B cell (primary cell): ENCODE data around the gene PHF11. TPM values are rescaled to one million over a fixed set of nuclear protein-coding genes. Genes with fewer than 3 reads are reported as not detected.

Experiments used
- ATAC-seq: fragments of 200-7000 bp; cut with Tn5 transposase; one replicate; pipeline ENCODE4 v1.10.0; 2021; ENCODE audit warnings: low read depth, mild to moderate bottlenecking, moderate number of reproducible peaks, moderate library complexity
- CTCF ChIA-PET: fragments of 350-600 bp; sonication (Branson Sonifier 250); formaldehyde crosslinking; loops from one replicate; lab custom pipeline; 2021; ENCODE audit warnings: antibody characterized with exemption, inconsistent platforms; lab: Charles Lee
- POLR2A ChIA-PET: fragments of 350-600 bp; sonication (Branson Sonifier 250); formaldehyde crosslinking; loops from one replicate; lab custom pipeline; 2021; ENCODE audit warnings: antibody characterized with exemption; lab: Charles Lee
- DNase-seq: peaks from one replicate; pipeline ENCODE4 v3.0.0; 2013
- H2AFZ ChIP-seq: 2 replicates; pipeline ENCODE4 v1.6.1; 2012; ENCODE audit warnings: mild to moderate bottlenecking, low read depth, low read length; ENCODE audit not compliant: insufficient read depth, poor library complexity, severe bottlenecking
- H3K27ac ChIP-seq, 2 donors: 1 replicate in 1 of 2; 2 replicates in 1 of 2; pipeline ENCODE4 v1.5.1; 2012 to 2013; ENCODE audit warnings: low read length in 2 of 2, mild to moderate bottlenecking in 2 of 2, moderate library complexity in 1 of 2
- H3K27me3 ChIP-seq, 4 experiments: fragments of 200-600 bp in 1 of 4; sonication (generic) in 1 of 4; replicated peaks in 1 of 4; 1 replicate in 2 of 4; 2 replicates in 2 of 4; pipeline versions ENCODE4 v1.6.1 to v1.7.0; 2013 to 2016; ENCODE audit warnings: low read length in 3 of 4, mild to moderate bottlenecking in 2 of 4, mixed read lengths in 1 of 4, moderate library complexity in 1 of 4; ENCODE audit not compliant: insufficient read depth in 4 of 4, control insufficient read depth in 3 of 4; ENCODE audit errors: control extremely low read depth in 1 of 4
- H3K36me3 ChIP-seq, 2 experiments: replicated peaks in 1 of 2; 1 replicate in 1 of 2; 2 replicates in 1 of 2; pipeline versions ENCODE4 v1.6.1 to v1.7.1; 2013; ENCODE audit warnings: low read length in 1 of 2; ENCODE audit not compliant: insufficient read depth in 2 of 2, control insufficient read depth in 1 of 2; ENCODE audit errors: control extremely low read depth in 1 of 2, extremely low read depth in 1 of 2
- H3K4me1 ChIP-seq, 2 donors: fragments of 200-600 bp in 1 of 2; sonication (generic) in 1 of 2; 1 replicate in 1 of 2; 2 replicates in 1 of 2; pipeline versions ENCODE4 v1.5.1 to v1.6.1; 2013 to 2017; ENCODE audit warnings: low read length in 2 of 2; ENCODE audit not compliant: control insufficient read depth in 2 of 2, insufficient read depth in 2 of 2
- H3K4me2 ChIP-seq: replicated peaks from 2 replicates; pipeline ENCODE3; 2012; ENCODE audit warnings: mild to moderate bottlenecking, low read depth, low read length; ENCODE audit not compliant: poor library complexity, severe bottlenecking
- H3K4me3 ChIP-seq, 5 experiments: fragments of 200-600 bp in 1 of 5; sonication (generic) in 1 of 5; 1 replicate in 3 of 5; 2 replicates in 2 of 5; pipeline versions ENCODE4 v1.5.1 to v1.7.0; 2011 to 2016; ENCODE audit warnings: low read length in 4 of 5, mild to moderate bottlenecking in 4 of 5, low read depth in 2 of 5, control low read depth in 1 of 5, moderate library complexity in 1 of 5; ENCODE audit not compliant: insufficient read depth in 1 of 5; ENCODE audit errors: control extremely low read depth in 1 of 5, extremely low read depth in 1 of 5
- H3K79me2 ChIP-seq: fragments of 200-600 bp; sonication (generic); one replicate; pipeline ENCODE4 v1.6.0; 2016; ENCODE audit warnings: low read length; ENCODE audit not compliant: control insufficient read depth, insufficient read depth
- H3K9ac ChIP-seq: fragments of 200-600 bp; sonication (generic); 2 replicates; pipeline ENCODE4 v1.6.1; 2017; ENCODE audit warnings: mild to moderate bottlenecking, low read length, moderate library complexity
- H3K9me3 ChIP-seq, 3 donors: one replicate each; pipeline versions ENCODE4 v1.6.1 to v1.7.1; 2013; ENCODE audit warnings: low read length in 2 of 3; ENCODE audit not compliant: control insufficient read depth in 2 of 3, insufficient read depth in 1 of 3; ENCODE audit errors: control extremely low read depth in 1 of 3
- H4K20me1 ChIP-seq: 2 replicates; pipeline ENCODE4 v1.6.0; 2012; ENCODE audit warnings: mild to moderate bottlenecking, low read length; ENCODE audit not compliant: insufficient read depth, control insufficient read depth, poor library complexity, severe bottlenecking
- H3K27ac Mint-ChIP-seq: one replicate; pipeline ENCODE4 v1.8.0; 2021; ENCODE audit warnings: mixed read lengths
- H3K27me3 Mint-ChIP-seq: one replicate; pipeline ENCODE4 v1.8.0; 2021; ENCODE audit warnings: mixed read lengths
- H3K4me1 Mint-ChIP-seq: one replicate; pipeline ENCODE4 v1.8.0; 2021; ENCODE audit warnings: mixed read lengths
- H3K4me3 Mint-ChIP-seq: one replicate; pipeline ENCODE4 v1.8.0; 2021; ENCODE audit warnings: mixed read lengths
- H3K9me3 Mint-ChIP-seq: one replicate; pipeline ENCODE4 v1.8.0; 2022; ENCODE audit warnings: mixed read lengths; ENCODE audit not compliant: insufficient read depth
- EZH2 ChIP-seq: IDR thresholded peaks from 2 replicates; pipeline ENCODE4 v1.6.1; 2012; ENCODE audit warnings: borderline replicate concordance, low read depth, mild to moderate bottlenecking, moderate library complexity, low read length; ENCODE audit not compliant: insufficient read depth, poor library complexity, severe bottlenecking
- WGBS: methylation state at CpG from one replicate; pipeline ENCODE4 v1.1.5; 2013; ENCODE audit warnings: missing lambda C conversion rate; ENCODE audit not compliant: insufficient coverage; 5-methylcytosine and 5-hydroxymethylcytosine counted together
- intact Hi-C: fragments of 100-400 bp; cut with micrococcal nuclease; formaldehyde crosslinking; loops from one replicate; pipeline ENCODE4 v1.10.0; 2022
- polyA plus RNA-seq: library from polyadenylated mRNA; depleted of rRNA; stranded (reverse); fragments of >200 nt; gene quantifications from 2 replicates; pipeline ENCODE4 v1.2.3, GENCODE V29; 2012
- total RNA-seq, 2 donors: library from RNA; stranded (reverse); fragments of 120-200 nt in 1 of 2; gene quantifications; 1 replicate in 1 of 2; 2 replicates in 1 of 2; pipeline versions ENCODE4 v1.2.3 to v1.2.4, GENCODE V29; 2013 to 2022
- TF ChIP-seq, protein P1 (sequence below): fragments of 200-600 bp; IDR thresholded peaks from one replicate; pipeline ENCODE4 v1.8.0; 2022; ENCODE audit warnings: antibody characterized with exemption, mild to moderate bottlenecking

Gene PHF11
- total and polyA plus RNA-seq, 2 donors (not counting 1 experiment from before 2014, with no cell fraction given): 79.0 to 176 TPM

DNA sequence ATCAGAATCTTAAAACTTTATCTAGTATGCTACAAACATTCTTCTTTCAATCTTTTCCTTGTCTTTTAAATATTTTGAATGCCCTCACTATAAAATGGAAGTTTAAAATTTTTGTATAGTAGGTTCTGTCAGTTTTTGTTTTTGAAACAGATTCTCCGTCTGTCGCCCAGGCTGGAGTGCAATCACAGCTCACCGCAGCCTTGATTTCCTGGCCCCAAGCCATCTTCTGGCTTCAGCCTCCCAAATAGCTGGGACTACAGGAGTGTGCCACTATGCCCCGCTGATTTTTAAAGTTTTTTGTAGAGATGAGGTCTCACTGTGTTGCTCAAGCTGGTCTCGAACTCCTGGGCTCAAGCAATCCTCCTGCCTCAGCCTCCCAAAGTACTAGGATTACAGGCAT, 20.7 kb downstream of the PHF11 start:
- no peaks in the 10 kb centered on the region for H3K27me3 Mint-ChIP-seq
- no peaks in the 10 kb centered on the region for H3K9me3 Mint-ChIP-seq
- no peaks in the 10 kb centered on the region for H4K20me1 ChIP-seq
- H3K79me2 ChIP-seq: peaks cover 10% of the 10 kb centered on the region
- CTCF ChIA-PET: interaction anchor here (0.8 kb wide), 1 partner anchor 14 kb away, joined by 3 read pairs; no protein-coding TSS in a partner anchor
- H3K9me3 ChIP-seq: no peaks in the 10 kb centered on the region
- ATAC-seq (no peak), DNase-seq (no peak)
- H3K27ac Mint-ChIP-seq: no peak overlapping the region
- H2AFZ ChIP-seq: no peak overlapping the region
- H3K27ac ChIP-seq: no peak overlapping the region
- TF ChIP-seq, protein P1, sequence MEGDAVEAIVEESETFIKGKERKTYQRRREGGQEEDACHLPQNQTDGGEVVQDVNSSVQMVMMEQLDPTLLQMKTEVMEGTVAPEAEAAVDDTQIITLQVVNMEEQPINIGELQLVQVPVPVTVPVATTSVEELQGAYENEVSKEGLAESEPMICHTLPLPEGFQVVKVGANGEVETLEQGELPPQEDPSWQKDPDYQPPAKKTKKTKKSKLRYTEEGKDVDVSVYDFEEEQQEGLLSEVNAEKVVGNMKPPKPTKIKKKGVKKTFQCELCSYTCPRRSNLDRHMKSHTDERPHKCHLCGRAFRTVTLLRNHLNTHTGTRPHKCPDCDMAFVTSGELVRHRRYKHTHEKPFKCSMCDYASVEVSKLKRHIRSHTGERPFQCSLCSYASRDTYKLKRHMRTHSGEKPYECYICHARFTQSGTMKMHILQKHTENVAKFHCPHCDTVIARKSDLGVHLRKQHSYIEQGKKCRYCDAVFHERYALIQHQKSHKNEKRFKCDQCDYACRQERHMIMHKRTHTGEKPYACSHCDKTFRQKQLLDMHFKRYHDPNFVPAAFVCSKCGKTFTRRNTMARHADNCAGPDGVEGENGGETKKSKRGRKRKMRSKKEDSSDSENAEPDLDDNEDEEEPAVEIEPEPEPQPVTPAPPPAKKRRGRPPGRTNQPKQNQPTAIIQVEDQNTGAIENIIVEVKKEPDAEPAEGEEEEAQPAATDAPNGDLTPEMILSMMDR: no peak
- no peak for TF ChIP-seq EZH2
- intact Hi-C loops: no loop called here
- no peaks in the 10 kb centered on the region for H3K4me1 ChIP-seq
- H3K4me1 Mint-ChIP-seq: no peaks in the 10 kb centered on the region
- H3K9ac ChIP-seq: no peak overlapping the region
- H3K4me3 ChIP-seq: no peak overlapping the region
- H3K4me3 Mint-ChIP-seq: no peak overlapping the region
- H3K27me3 ChIP-seq: no peaks in the 10 kb centered on the region
- H3K36me3 ChIP-seq: peaks cover 25 to 63% of the 10 kb centered on the region in 2 experiments
- POLR2A ChIA-PET: interaction anchor here (0.5 kb wide), 1 partner anchor 91 kb away, joined by 3 read pairs; no protein-coding TSS in a partner anchor
- H3K4me2 ChIP-seq: no peak overlapping the region
- 96% methylated on average over 4 of the region's 5 CpGs for WGBS

DNA sequence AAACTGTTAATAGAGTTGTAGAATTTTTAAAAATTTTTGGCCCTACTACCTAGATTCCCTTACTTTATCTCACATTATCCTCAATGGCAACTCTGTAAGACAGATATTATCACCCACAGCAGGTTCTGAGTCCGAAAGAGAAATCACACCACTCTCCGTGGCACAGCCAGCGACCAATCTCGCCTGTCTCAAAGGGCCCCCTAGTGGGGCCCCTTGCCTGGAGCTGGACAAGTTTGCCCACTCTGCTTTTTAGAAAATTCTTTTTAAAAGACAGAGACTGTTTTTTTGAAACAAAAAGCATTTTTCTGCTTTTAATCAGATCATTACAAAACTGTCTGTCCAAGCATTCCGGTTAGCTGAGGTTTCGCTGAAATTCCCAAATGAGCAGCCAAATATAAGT, 21.7 kb downstream of the PHF11 start:
- H3K4me1 Mint-ChIP-seq: peaks cover 4% of the 10 kb centered on the region
- ChIA-PET CTCF (interaction anchor here (0.9 to 2.2 kb wide), 3 partner anchors 11 to 89 kb away, joined by 3 to 4 read pairs (median 3); no protein-coding TSS in a partner anchor), POLR2A (no interaction called here)
- no peak overlapping the region for H3K27ac Mint-ChIP-seq
- ATAC-seq: no peak
- H2AFZ ChIP-seq: no peak overlapping the region
- H3K27ac ChIP-seq: no peak overlapping the region
- H4K20me1 ChIP-seq: no peaks in the 10 kb centered on the region
- 100% methylated on average over 1 of the region's 6 CpGs for WGBS
- H3K9me3 ChIP-seq: no peaks in the 10 kb centered on the region
- no peak overlapping the region for H3K4me3 ChIP-seq
- DNase-seq: no peak
- H3K4me2 ChIP-seq: no peak overlapping the region
- intact Hi-C loops: no loop called here
- peaks cover 0 to 3% of the 10 kb centered on the region in 2 donors for H3K4me1 ChIP-seq
- no peaks in the 10 kb centered on the region for H3K27me3 ChIP-seq
- peaks cover 10% of the 10 kb centered on the region for H3K79me2 ChIP-seq
- H3K27me3 Mint-ChIP-seq: no peaks in the 10 kb centered on the region
- no peak for TF ChIP-seq EZH2
- TF ChIP-seq, protein P1: no peak
- no peaks in the 10 kb centered on the region for H3K9me3 Mint-ChIP-seq
- no peak overlapping the region for H3K4me3 Mint-ChIP-seq
- no peak overlapping the region for H3K9ac ChIP-seq
- peaks cover 23 to 69% of the 10 kb centered on the region in 2 experiments for H3K36me3 ChIP-seq
